ENCODE results near the gene FBXW4. TPM values are rescaled to one million over a fixed set of nuclear protein-coding genes. Genes with fewer than 3 reads are reported as not detected.

The FBXW4 gene
- polyA plus RNA-seq, 1 of the 3 experiments (the other 2 are of a cell fraction) = 27.6 TPM

DNA sequence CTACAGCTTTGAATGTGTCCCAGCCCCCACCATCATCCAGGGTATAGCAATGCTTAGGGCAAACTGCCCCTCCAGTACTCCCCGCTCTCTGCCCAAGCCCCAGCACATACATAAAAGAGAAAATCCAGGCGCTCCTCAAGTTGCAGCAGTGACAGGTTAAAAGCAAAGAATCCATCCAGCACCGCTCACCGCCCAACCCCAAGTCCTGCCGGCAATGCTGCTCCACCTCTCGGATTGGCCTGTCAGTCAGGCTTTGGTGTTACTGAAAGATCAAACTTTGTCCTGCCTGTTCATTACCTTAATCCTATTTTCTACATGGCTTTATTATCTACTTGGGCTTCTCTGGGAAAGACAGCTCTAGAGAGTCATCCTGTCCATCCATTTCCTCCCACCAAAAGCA is 75.0 kb downstream of the FBXW4 start:
- Histone ChIP-seq H3K27me3 (ENCODE audit: insufficient read depth) (no peaks in the 10 kb centered on the region), H3K4me3 (ENCODE audit: low read depth in 2 of 2, low read length in 1 of 2) (no peak overlapping the region), H3K4me1 (ENCODE audit: control insufficient read depth in 1 of 2, insufficient read depth in 2 of 2, low read depth in 1 of 2, low read length in 1 of 2) (peaks cover 0 to 38% of the 10 kb centered on the region in 2 experiments; a peak in 2 of 4 replicates), H3K9ac (no peak overlapping the region), H3K79me2 (ENCODE audit: insufficient read depth) (no peaks in the 10 kb centered on the region), H4K20me1 (ENCODE audit: insufficient read depth) (no peaks in the 10 kb centered on the region), H3K9me3 (no peaks in the 10 kb centered on the region), H3K27ac (ENCODE audit: low read depth in 2 of 2, low read length in 1 of 2) (no peak overlapping the region), H3K9me2 (no peaks in the 10 kb centered on the region), H3F3A (replicated peaks; ENCODE audit: insufficient read depth) (no peaks in the 10 kb centered on the region), H3K4me2 (no peak overlapping the region), H3K36me3 (replicated peaks in 1 of 2; ENCODE audit: control insufficient read depth in 1 of 2, insufficient read depth in 2 of 2, low read length in 1 of 2) (peaks cover 15 to 16% of the 10 kb centered on the region in 2 experiments), H2AFZ (ENCODE audit: low read depth) (no peak overlapping the region)
- ChIA-PET CTCF (no interaction called here), POLR2A (no interaction called here)
- TF ChIP-seq SMC3 (IDR thresholded peaks at IDR 0.05; ENCODE audit: low read depth, low read length) (no peak), GATA2 (CRISPR knock-in tag; IDR thresholded peaks at IDR 0.05) (no peak), RAD21 (IDR thresholded peaks at IDR 0.05; ENCODE audit: low read length) (no peak), TCF12 (IDR thresholded peaks at IDR 0.05) (no peak), EZH2phosphoT487 (IDR thresholded peaks at IDR 0.05; ENCODE audit: borderline replicate concordance, low read depth) (no peak), ELF1 (IDR thresholded peaks at IDR 0.05) (no peak)
- DNase-seq = no peak
- WGBS (ENCODE audit: low lambda C conversion rate) = 97% methylated on average over 6 of the region's 6 CpGs

DNA sequence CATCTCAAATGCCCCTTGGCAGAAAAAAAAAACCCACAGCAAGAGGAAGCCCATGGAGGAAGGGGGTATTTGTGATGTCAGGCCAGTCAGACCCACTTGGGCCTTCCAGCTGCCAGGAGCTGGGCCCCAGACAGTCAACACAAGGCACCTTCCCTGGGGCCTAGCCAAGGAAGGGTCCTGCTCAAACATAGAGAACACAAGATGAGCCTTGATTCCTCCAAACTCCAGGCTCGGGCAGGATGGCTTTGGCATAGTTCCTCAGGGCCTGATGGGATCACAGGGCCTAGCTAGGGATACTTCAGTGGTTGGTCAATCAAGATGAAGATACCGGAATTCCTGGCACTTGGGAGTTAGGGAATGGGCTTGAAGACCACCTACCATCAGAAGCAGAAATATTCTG is 76.1 kb downstream of the FBXW4 start:
- Histone ChIP-seq H4K20me1 (ENCODE audit: insufficient read depth) (no peaks in the 10 kb centered on the region), H3K9ac (no peak overlapping the region), H3F3A (replicated peaks; ENCODE audit: insufficient read depth) (no peaks in the 10 kb centered on the region), H3K4me2 (no peak overlapping the region), H3K4me3 (ENCODE audit: low read depth in 2 of 2, low read length in 1 of 2) (no peak overlapping the region), H3K4me1 (ENCODE audit: control insufficient read depth in 1 of 2, insufficient read depth in 2 of 2, low read depth in 1 of 2, low read length in 1 of 2) (peaks cover 0 to 45% of the 10 kb centered on the region in 2 experiments; a peak in 2 of 4 replicates), H3K27ac (ENCODE audit: low read depth in 2 of 2, low read length in 1 of 2) (no peak overlapping the region), H3K36me3 (replicated peaks in 1 of 2; ENCODE audit: control insufficient read depth in 1 of 2, insufficient read depth in 2 of 2, low read length in 1 of 2) (peaks cover 9 to 11% of the 10 kb centered on the region in 2 experiments), H2AFZ (ENCODE audit: low read depth) (no peak overlapping the region), H3K79me2 (ENCODE audit: insufficient read depth) (no peaks in the 10 kb centered on the region), H3K9me2 (no peaks in the 10 kb centered on the region), H3K9me3 (no peaks in the 10 kb centered on the region), H3K27me3 (ENCODE audit: insufficient read depth) (no peaks in the 10 kb centered on the region)
- WGBS (ENCODE audit: low lambda C conversion rate) = 100% methylated on average over 1 of the region's 2 CpGs
- ChIA-PET CTCF (interaction anchor here (1.6 to 9.0 kb wide), 3 partner anchors 13 to 162 kb away, joined by 4 to 61 read pairs (median 14); no protein-coding TSS in a partner anchor), POLR2A (interaction anchor here (0.7 kb wide), 1 partner anchor 8 kb away, joined by 3 read pairs; no protein-coding TSS in a partner anchor)
- no peak for TF ChIP-seq GATA2 (CRISPR knock-in tag; IDR thresholded peaks at IDR 0.05)
- TF ChIP-seq, protein P1, sequence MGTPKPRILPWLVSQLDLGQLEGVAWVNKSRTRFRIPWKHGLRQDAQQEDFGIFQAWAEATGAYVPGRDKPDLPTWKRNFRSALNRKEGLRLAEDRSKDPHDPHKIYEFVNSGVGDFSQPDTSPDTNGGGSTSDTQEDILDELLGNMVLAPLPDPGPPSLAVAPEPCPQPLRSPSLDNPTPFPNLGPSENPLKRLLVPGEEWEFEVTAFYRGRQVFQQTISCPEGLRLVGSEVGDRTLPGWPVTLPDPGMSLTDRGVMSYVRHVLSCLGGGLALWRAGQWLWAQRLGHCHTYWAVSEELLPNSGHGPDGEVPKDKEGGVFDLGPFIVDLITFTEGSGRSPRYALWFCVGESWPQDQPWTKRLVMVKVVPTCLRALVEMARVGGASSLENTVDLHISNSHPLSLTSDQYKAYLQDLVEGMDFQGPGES (IDR thresholded peaks at IDR 0.05; ENCODE audit: low read depth, low read length) = no peak
- TF ChIP-seq EP300 (IDR thresholded peaks at IDR 0.05; ENCODE audit: borderline replicate concordance in 1 of 2, low read depth in 1 of 2, low read length in 1 of 2) = no peak
- no peak for TF ChIP-seq MAX (IDR thresholded peaks at IDR 0.05; ENCODE audit: low read depth)
- no peak for TF ChIP-seq SIN3A (IDR thresholded peaks at IDR 0.05; ENCODE audit: borderline replicate concordance, low read depth, low read length)
- no peak for TF ChIP-seq MEF2A (IDR thresholded peaks at IDR 0.05; ENCODE audit: borderline replicate concordance, low read depth)
- no peak for TF ChIP-seq TCF12 (IDR thresholded peaks at IDR 0.05)
- no peak for TF ChIP-seq SMC3 (IDR thresholded peaks at IDR 0.05; ENCODE audit: low read depth, low read length)
- TF ChIP-seq JUND (IDR thresholded peaks at IDR 0.05) = no peak
- TF ChIP-seq REST (IDR thresholded peaks at IDR 0.05; ENCODE audit: low read depth, low read length) = no peak
- no peak for TF ChIP-seq MXI1 (IDR thresholded peaks at IDR 0.05; ENCODE audit: low read depth, low read length)
- TF ChIP-seq TEAD4 (IDR thresholded peaks at IDR 0.05; ENCODE audit: borderline replicate concordance, insufficient read depth) = no peak
- TF ChIP-seq YY1 (IDR thresholded peaks at IDR 0.05; ENCODE audit: low read depth) = no peak
- no peak for TF ChIP-seq RAD21 (IDR thresholded peaks at IDR 0.05; ENCODE audit: low read length)
- no peak for TF ChIP-seq USF2 (IDR thresholded peaks at IDR 0.05; ENCODE audit: borderline replicate concordance, low read depth, low read length)
- TF ChIP-seq EZH2phosphoT487 (IDR thresholded peaks at IDR 0.05; ENCODE audit: borderline replicate concordance, low read depth) = no peak
- DNase-seq = no peak
